GM21423 (cell line): ENCODE results near the gene TSC22D1.

Source experiments
- ATAC-seq: cut with Tn5 transposase; IDR thresholded peaks from one replicate; pipeline ENCODE4 v1.9.1; 2021; ENCODE audit warnings: mild to moderate bottlenecking, moderate library complexity; ENCODE audit not compliant: unreplicated experiment

Gene TSC22D1

GRCh38 chr13:44388427-44389059 lies 187.6 kb downstream of the TSC22D1 start:
- ATAC-seq, result no peak

DNA sequence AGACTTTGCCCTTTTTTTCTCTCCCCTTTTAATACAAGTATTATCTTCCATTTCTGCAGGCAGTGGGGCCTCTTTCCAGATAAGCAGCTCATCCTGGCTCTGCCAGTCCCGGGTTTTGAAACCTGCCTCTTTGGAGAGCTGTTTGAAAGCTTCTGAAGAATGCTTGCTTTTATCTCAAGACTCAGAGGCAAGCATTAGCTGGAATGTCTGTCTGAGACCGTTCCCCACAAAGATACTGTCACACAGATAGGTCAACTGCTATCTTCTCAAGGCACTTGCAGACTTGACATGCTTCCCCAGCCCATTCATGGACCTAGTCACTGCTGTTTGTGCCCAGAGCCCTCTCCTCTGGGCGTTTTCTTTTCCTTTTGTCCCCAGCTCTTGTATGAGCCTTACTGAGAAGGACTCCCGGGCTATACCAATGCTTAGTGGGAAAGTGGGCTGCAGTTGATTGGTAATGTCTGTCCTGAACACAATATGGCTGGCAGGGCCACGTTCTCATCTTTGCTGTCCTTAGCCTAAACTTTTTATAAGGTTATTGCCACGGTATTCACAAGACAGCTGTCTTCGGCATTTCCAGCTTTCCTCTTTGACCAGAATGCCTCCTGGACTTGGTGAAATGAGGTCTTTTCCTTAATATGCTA lies 189.1 kb downstream of the TSC22D1 start:
- no peak for ATAC-seq

GRCh38 chr13:44385847-44386246 lies 190.3 kb downstream of the TSC22D1 start:
- no peak for ATAC-seq

DNA sequence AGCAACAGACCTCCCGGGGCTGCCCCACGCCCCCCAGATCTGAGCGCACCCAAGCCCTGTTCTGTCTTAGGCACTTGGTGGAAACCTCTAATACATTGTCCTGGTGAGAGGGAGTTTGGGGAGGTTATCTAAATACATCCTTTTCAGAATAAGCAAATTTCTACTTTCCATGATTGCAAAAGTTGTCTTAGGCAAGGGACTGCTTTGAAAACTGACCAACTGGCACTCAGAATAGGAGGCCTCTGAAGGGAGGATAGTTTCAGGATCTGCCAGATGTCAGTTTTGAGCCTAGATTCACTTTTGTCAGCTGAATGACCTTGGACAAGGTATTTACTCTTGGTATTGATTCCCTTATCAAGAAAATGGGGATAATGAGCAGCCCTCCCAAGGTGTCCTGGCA lies 190.7 kb downstream of the TSC22D1 start:
- ATAC-seq, result no peak

- no peak for ATAC-seq
Measured at GRCh38 chr13:44384778-44385177, 191.4 kb downstream of the TSC22D1 start.

DNA sequence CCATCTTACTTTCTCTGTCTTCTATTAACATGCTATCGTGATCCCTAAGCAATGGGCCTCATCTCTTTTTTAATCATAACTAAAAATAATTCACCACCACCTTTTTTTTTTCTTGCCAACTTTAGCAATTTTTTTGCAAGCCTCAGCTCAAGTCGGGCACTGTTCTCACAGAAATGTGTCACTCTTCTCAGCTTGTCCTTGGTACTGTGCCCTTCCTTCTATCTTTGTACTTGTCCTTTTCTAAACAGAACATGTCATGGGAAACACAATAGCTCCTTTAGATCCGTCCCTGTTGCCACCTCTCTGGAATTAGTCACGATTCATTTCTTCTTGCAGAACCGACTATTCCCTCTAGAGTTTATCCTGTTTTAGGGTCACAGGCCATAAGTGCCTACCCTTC lies 192.2 kb downstream of the TSC22D1 start:
- ATAC-seq, result no peak

- no peak for ATAC-seq
Measured at GRCh38 chr13:44382635-44383145, 193.4 kb downstream of the TSC22D1 start.
